Panc1 (cell line): ENCODE results near the gene PTK6. TPM values are rescaled to one million over a fixed set of nuclear protein-coding genes. Genes with fewer than 3 reads are reported as not detected.
A peak's percentile ranks its signal among the peaks of the same experiment; 100 is the strongest.

Experiments
- ATAC-seq: fragments of 200-7000 bp; cut with Tn5 transposase; 2 replicates; pipeline ENCODE4 v1.9.1; 2020; ENCODE audit warnings: mild to moderate bottlenecking, moderate library complexity
- BruUV-seq: library from RNA; stranded (reverse); fragments of 400-500 nt; replicated peaks from 2 replicates; lab custom pipeline; 2021; lab: Mats Ljungman, UMichigan
- CTCF ChIA-PET: fragments of 300-600 bp; sonication (Branson Sonifier 250); formaldehyde crosslinking; loops from one replicate; lab custom pipeline; 2022; ENCODE audit warnings: antibody characterized with exemption; lab: Charles Lee
- POLR2A ChIA-PET: fragments of 300-600 bp; sonication (Branson Sonifier 250); formaldehyde crosslinking; loops from one replicate; lab custom pipeline; 2022; ENCODE audit warnings: antibody characterized with exemption; lab: Charles Lee
- DNase-seq: peaks from one replicate; pipeline ENCODE4 v3.0.0-alpha.2; 2010; ENCODE audit warnings: low read depth, low spot score
- H3K27ac ChIP-seq: 2 replicates; pipeline ENCODE4 v1.5.1; 2011; ENCODE audit warnings: mild to moderate bottlenecking, low read length, inconsistent platforms
- H3K27me3 ChIP-seq: fragments of 200-500 bp; sonication (Bioruptor generic); 2 replicates; pipeline ENCODE4 v1.6.0; 2014; ENCODE audit warnings: low read length, inconsistent platforms; ENCODE audit not compliant: control insufficient read depth, insufficient read depth
- H3K36me3 ChIP-seq: fragments of 200-500 bp; sonication (Bioruptor generic); 2 replicates; pipeline ENCODE4 v1.5.1; 2014; ENCODE audit warnings: inconsistent platforms, mild to moderate bottlenecking, low read length, moderate library complexity; ENCODE audit not compliant: control insufficient read depth, insufficient read depth
- H3K4me1 ChIP-seq: 2 replicates; pipeline ENCODE4 v1.5.1; 2011; ENCODE audit warnings: inconsistent platforms, mild to moderate bottlenecking, low read length, moderate library complexity; ENCODE audit not compliant: control insufficient read depth, insufficient read depth
- H3K4me3 ChIP-seq, 2 experiments: 2 replicates each; pipeline ENCODE4 v1.5.1; 2011 to 2012; ENCODE audit warnings: low read depth in 2 of 2, low read length in 2 of 2, mild to moderate bottlenecking in 2 of 2, inconsistent platforms in 1 of 2, moderate library complexity in 1 of 2
- H3K9me3 ChIP-seq: fragments of 200-500 bp; sonication (Bioruptor generic); 2 replicates; pipeline ENCODE4 v1.5.1; 2014; ENCODE audit warnings: low read depth, mild to moderate bottlenecking, inconsistent platforms, low read length, moderate library complexity; ENCODE audit not compliant: control insufficient read depth, insufficient read depth
- POLR2AphosphoS5 ChIP-seq: IDR thresholded peaks from 2 replicates; pipeline ENCODE4 v1.6.1; 2012; ENCODE audit warnings: mild to moderate bottlenecking, low read depth, low read length, moderate library complexity
- SIN3A ChIP-seq: IDR thresholded peaks from 2 replicates; pipeline ENCODE4 v1.6.1; 2012; ENCODE audit warnings: low read depth, mild to moderate bottlenecking, low read length, moderate library complexity, borderline replicate concordance; ENCODE audit not compliant: insufficient read depth
- TCF7L2 ChIP-seq: IDR thresholded peaks from 2 replicates; pipeline ENCODE4 v1.6.1; 2011; ENCODE audit warnings: mild to moderate bottlenecking, low read depth, low read length, inconsistent platforms
- in situ Hi-C: cut with HindIII; loops from 2 replicates; pipeline ENCODE4 v1.10.0; 2016; ENCODE audit warnings: low sequenced_read_pairs, low pct_unique_long_range_greater_than_20kb
- intact Hi-C: fragments of 100-400 bp; cut with micrococcal nuclease; formaldehyde crosslinking; loops from one replicate; pipeline ENCODE4 v1.10.0; 2022; ENCODE audit not compliant: unreplicated experiment
- total RNA-seq: library from RNA; stranded (reverse); gene quantifications from one replicate; pipeline ENCODE4 v1.2.1, GENCODE V29; 2021; ENCODE audit not compliant: unreplicated experiment
- TF ChIP-seq, protein P1 (sequence below): fragments of 450-650 bp; IDR thresholded peaks from 2 replicates; pipeline ENCODE4 v1.5.1; 2017; ENCODE audit warnings: mild to moderate bottlenecking
- TF ChIP-seq, protein P2 (sequence below), 2 experiments: IDR thresholded peaks; 2 replicates each; pipeline ENCODE4 v1.6.1; 2011 to 2012; ENCODE audit warnings: low read depth in 2 of 2, control low read depth in 1 of 2, low read length in 1 of 2, mild to moderate bottlenecking in 1 of 2, moderate library complexity in 1 of 2; ENCODE audit not compliant: insufficient read depth in 1 of 2

Gene PTK6
- total RNA-seq, 1 experiment from 2014 or later = 6.5 TPM

DNA sequence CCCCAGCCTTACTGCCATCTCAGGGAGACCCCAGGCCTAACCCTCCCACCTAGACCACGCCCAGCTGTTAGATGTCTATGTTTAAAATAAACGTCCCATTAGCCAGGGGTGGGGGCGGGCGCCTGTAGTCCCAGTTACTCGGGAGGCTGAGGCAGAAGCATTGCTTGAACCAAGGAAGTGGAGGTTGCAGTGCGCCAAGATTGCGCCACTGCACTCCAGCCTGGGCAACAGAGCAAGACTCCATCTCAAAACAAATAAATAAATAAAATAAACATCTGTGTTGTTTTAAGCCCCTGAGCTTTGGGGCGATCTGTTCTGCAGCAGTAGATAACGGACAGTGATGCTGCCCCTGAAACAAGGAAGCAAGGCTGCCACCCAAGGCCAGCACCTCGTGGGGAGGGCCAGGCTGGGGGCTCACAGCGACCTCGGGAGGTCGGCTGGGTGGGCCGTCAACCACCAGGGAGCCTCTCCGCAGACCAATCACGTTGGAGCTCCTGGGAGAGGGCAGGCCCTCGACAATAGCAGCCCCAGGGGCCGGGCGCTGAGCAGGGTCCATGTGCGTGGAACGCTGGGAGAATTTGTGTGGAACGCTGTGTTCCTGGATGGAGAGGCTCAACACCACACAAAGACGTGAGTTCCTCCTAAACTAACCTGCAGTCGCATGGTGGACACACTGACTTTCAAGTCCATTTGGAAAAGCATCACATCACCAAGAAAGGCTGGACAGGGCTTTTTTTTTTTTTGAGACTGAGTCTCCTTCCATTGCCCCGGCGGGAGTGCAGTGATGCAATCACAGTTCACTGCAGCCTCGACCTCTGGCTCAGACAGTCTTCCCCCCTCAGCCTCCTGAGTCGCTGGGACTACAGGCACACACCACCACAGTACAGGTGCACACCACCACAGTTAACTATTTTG is 37.9 kb upstream of the PTK6 start:
- TF ChIP-seq, protein P1, sequence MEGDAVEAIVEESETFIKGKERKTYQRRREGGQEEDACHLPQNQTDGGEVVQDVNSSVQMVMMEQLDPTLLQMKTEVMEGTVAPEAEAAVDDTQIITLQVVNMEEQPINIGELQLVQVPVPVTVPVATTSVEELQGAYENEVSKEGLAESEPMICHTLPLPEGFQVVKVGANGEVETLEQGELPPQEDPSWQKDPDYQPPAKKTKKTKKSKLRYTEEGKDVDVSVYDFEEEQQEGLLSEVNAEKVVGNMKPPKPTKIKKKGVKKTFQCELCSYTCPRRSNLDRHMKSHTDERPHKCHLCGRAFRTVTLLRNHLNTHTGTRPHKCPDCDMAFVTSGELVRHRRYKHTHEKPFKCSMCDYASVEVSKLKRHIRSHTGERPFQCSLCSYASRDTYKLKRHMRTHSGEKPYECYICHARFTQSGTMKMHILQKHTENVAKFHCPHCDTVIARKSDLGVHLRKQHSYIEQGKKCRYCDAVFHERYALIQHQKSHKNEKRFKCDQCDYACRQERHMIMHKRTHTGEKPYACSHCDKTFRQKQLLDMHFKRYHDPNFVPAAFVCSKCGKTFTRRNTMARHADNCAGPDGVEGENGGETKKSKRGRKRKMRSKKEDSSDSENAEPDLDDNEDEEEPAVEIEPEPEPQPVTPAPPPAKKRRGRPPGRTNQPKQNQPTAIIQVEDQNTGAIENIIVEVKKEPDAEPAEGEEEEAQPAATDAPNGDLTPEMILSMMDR = no peak
- no peak for TF ChIP-seq TCF7L2
- TF ChIP-seq, protein P2, sequence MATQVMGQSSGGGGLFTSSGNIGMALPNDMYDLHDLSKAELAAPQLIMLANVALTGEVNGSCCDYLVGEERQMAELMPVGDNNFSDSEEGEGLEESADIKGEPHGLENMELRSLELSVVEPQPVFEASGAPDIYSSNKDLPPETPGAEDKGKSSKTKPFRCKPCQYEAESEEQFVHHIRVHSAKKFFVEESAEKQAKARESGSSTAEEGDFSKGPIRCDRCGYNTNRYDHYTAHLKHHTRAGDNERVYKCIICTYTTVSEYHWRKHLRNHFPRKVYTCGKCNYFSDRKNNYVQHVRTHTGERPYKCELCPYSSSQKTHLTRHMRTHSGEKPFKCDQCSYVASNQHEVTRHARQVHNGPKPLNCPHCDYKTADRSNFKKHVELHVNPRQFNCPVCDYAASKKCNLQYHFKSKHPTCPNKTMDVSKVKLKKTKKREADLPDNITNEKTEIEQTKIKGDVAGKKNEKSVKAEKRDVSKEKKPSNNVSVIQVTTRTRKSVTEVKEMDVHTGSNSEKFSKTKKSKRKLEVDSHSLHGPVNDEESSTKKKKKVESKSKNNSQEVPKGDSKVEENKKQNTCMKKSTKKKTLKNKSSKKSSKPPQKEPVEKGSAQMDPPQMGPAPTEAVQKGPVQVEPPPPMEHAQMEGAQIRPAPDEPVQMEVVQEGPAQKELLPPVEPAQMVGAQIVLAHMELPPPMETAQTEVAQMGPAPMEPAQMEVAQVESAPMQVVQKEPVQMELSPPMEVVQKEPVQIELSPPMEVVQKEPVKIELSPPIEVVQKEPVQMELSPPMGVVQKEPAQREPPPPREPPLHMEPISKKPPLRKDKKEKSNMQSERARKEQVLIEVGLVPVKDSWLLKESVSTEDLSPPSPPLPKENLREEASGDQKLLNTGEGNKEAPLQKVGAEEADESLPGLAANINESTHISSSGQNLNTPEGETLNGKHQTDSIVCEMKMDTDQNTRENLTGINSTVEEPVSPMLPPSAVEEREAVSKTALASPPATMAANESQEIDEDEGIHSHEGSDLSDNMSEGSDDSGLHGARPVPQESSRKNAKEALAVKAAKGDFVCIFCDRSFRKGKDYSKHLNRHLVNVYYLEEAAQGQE (IDR thresholded peaks at IDR 0.05; ENCODE audit: insufficient read depth in 1 of 2, low read depth in 2 of 2, low read length in 1 of 2) = no peak
- no peak for TF ChIP-seq SIN3A
- no peak for TF ChIP-seq POLR2AphosphoS5
- Histone ChIP-seq H3K4me3 (peak overlapping the region in 1 of 2 experiments; percentile 57; a peak in 3 of 4 replicates), H3K4me1 (peaks cover 14% of the 10 kb centered on the region), H3K36me3 (peaks cover 3% of the 10 kb centered on the region; the same call in 1 of the 2 replicates), H3K27ac (peak overlapping the region; percentile 79), H3K9me3 (no peaks in the 10 kb centered on the region), H3K27me3 (no peaks in the 10 kb centered on the region)
- ChIA-PET POLR2A (no interaction called here), CTCF (interaction anchor here (0.6 kb wide), 1 partner anchor 26 kb away, joined by 6 read pairs; no protein-coding TSS in a partner anchor)
- intact Hi-C loops (no loop called here), in situ Hi-C loops (no loop called here)
- BruUV-seq = no TSS peak
- no peak for DNase-seq
- ATAC-seq = no peak

DNA sequence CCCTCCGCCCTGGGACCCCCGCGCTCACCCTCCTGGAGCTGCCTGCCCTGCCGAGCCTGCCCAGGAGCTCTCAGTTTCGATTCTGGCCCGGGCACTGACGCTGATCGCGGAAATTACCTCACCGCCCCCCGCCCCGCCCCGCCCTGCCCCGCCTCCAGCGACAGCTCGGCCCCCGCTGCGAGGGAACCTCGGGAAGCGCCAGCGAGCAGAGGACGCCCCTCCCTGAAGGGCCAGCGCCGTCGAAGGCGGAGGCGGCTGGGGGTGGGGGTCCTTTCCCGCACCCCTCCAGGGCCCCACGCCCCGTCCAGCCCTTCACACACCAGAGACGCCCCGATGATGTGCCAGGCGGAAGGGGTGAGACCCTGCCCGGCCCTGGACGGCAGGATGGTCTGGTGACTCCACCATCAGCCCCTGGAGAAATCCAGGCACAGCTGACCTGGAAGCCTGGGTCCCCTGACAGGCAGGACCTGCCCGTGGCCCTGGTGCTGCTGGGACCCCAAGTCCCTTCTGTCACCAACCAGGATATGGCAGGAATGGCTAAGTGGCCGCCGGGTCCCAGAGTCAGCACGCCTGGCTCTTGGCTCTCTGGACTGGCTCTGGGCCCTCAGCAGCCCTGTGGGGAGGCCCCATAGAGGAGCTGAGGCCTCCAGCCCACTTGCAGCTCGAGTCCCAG is 37.1 kb upstream of the PTK6 start, which contains the start of gene HELZ2:
Gene HELZ2 (minus strand): TSS at position 84 of the 673 bp plus-strand sequence. CDS start 1,854 bp downstream, outside the sequence.
- intact Hi-C loops (no loop called here), in situ Hi-C loops (no loop called here)
- ChIA-PET POLR2A (interaction anchor here (0.6 kb wide), 1 partner anchor 128 kb away, joined by 3 read pairs; no protein-coding TSS in a partner anchor), CTCF (interaction anchor here (0.6 kb wide), 1 partner anchor 26 kb away, joined by 6 read pairs; no protein-coding TSS in a partner anchor)
- no peak for TF ChIP-seq SIN3A
- 0 out of 2 replicates have a peak, but pooled peaks have one; percentile 32 for TF ChIP-seq POLR2AphosphoS5
- Histone ChIP-seq H3K9me3 (no peaks in the 10 kb centered on the region), H3K4me1 (peaks cover 14% of the 10 kb centered on the region), H3K27me3 (no peaks in the 10 kb centered on the region), H3K36me3 (peaks cover 3% of the 10 kb centered on the region; the same call in 1 of the 2 replicates), H3K4me3 (peak within 1 kb of the TSS; percentile 64 to 84), H3K27ac (peak within 1 kb of the TSS; percentile 79)
- no TSS peak for BruUV-seq
- ATAC-seq (peak; percentile 88), DNase-seq (no peak)
